PC-3 (cell line): ENCODE results near the gene ZNF516. TPM values are rescaled to one million over a fixed set of nuclear protein-coding genes. Genes with fewer than 3 reads are reported as not detected.

Source experiments
- ATAC-seq: fragments of 200-7000 bp; cut with Tn5 transposase; 2 replicates; pipeline ENCODE4 v1.9.1; 2020; ENCODE audit warnings: mild to moderate bottlenecking, moderate library complexity
- BruUV-seq: library from RNA; stranded (reverse); fragments of 400-500 nt; replicated peaks from 2 replicates; lab custom pipeline; 2021; lab: Mats Ljungman, UMichigan
- CTCF ChIA-PET: fragments of 300-600 bp; sonication (Branson Sonifier 250); formaldehyde crosslinking; loops from one replicate; lab custom pipeline; 2022; ENCODE audit warnings: antibody characterized with exemption; lab: Charles Lee
- POLR2A ChIA-PET: fragments of 300-600 bp; sonication (Branson Sonifier 250); formaldehyde crosslinking; loops from one replicate; lab custom pipeline; 2022; ENCODE audit warnings: antibody characterized with exemption; ENCODE audit not compliant: unreplicated experiment; lab: Charles Lee
- DNase-seq: peaks from one replicate; pipeline ENCODE4 v3.0.0-alpha.2; 2015
- H2AFZ ChIP-seq: fragments of 300-600 bp; sonication (generic); 2 replicates; pipeline ENCODE4 v1.6.0; 2016; ENCODE audit warnings: antibody characterized with exemption, low read length
- H3F3A ChIP-seq: fragments of 300-600 bp; sonication (generic); one replicate; pipeline ENCODE4 v1.6.0; 2017; ENCODE audit warnings: antibody characterized with exemption, low read length, control low read depth, mild to moderate bottlenecking; ENCODE audit not compliant: unreplicated experiment
- H3K27ac ChIP-seq: fragments of 300-600 bp; sonication (generic); 2 replicates; pipeline ENCODE4 v1.5.1; 2016; ENCODE audit warnings: mild to moderate bottlenecking, low read length
- H3K27me3 ChIP-seq: fragments of 300-600 bp; sonication (generic); 2 replicates; pipeline ENCODE4 v1.6.1; 2016; ENCODE audit warnings: low read length, mixed read lengths
- H3K36me3 ChIP-seq: fragments of 300-600 bp; sonication (generic); 2 replicates; pipeline ENCODE4 v1.6.1; 2016; ENCODE audit warnings: low read depth, mixed run types, low read length, mixed read lengths
- H3K4me1 ChIP-seq: fragments of 300-600 bp; sonication (generic); 2 replicates; pipeline ENCODE4 v1.5.1; 2016; ENCODE audit warnings: low read length; ENCODE audit not compliant: insufficient read depth
- H3K4me2 ChIP-seq: fragments of 300-600 bp; sonication (generic); 2 replicates; pipeline ENCODE4 v1.6.0; 2016; ENCODE audit warnings: low read length
- H3K4me3 ChIP-seq: fragments of 300-600 bp; sonication (generic); 2 replicates; pipeline ENCODE4 v1.5.1; 2016; ENCODE audit warnings: mild to moderate bottlenecking, low read length, mixed read lengths
- H3K79me2 ChIP-seq: fragments of 300-600 bp; sonication (generic); 2 replicates; pipeline ENCODE4 v1.6.1; 2017; ENCODE audit warnings: low read length, mixed read lengths
- H3K9ac ChIP-seq: fragments of 300-600 bp; sonication (generic); 2 replicates; pipeline ENCODE4 v1.6.0; 2016; ENCODE audit warnings: mild to moderate bottlenecking, low read length
- H3K9me2 ChIP-seq: fragments of 300-600 bp; sonication (generic); replicated peaks from 2 replicates; pipeline ENCODE4 v1.6.1; 2016; ENCODE audit warnings: mixed run types, low read length, mixed read lengths
- H3K9me3 ChIP-seq: fragments of 300-600 bp; sonication (generic); 2 replicates; pipeline ENCODE4 v1.6.1; 2016; ENCODE audit warnings: low read length, mixed read lengths
- H4K20me1 ChIP-seq: fragments of 300-600 bp; sonication (generic); 2 replicates; pipeline ENCODE4 v1.6.1; 2016; ENCODE audit warnings: low read length, mixed read lengths
- EZH2 ChIP-seq: fragments of 300-600 bp; sonication (generic); IDR thresholded peaks from one replicate; pipeline ENCODE4 v1.6.1; 2017; ENCODE audit warnings: antibody characterized with exemption, mild to moderate bottlenecking, low read length; ENCODE audit not compliant: unreplicated experiment
- EZH2phosphoT487 ChIP-seq: fragments of 300-600 bp; sonication (generic); IDR thresholded peaks from 2 replicates; pipeline ENCODE4 v1.6.1; 2018; ENCODE audit warnings: mild to moderate bottlenecking, antibody characterized with exemption, low read length, borderline replicate concordance
- intact Hi-C: fragments of 100-400 bp; cut with micrococcal nuclease; formaldehyde crosslinking; loops from 2 replicates; pipeline ENCODE4 v1.9.0; 2023
- total RNA-seq: library from RNA; depleted of rRNA; stranded (reverse); fragments of >200 nt; gene quantifications from 2 replicates; pipeline ENCODE4 v1.2.3, GENCODE V29; 2014
- TF ChIP-seq, protein P1 (sequence below): fragments of 300-600 bp; sonication (generic); conservative IDR thresholded peaks from 2 replicates; pipeline ENCODE4 v1.5.1; 2017; ENCODE audit warnings: antibody characterized with exemption, low read depth, mild to moderate bottlenecking, low read length

ZNF516 gene
- total RNA-seq, 1 experiment from 2014 or later, result 4.0 TPM

DNA sequence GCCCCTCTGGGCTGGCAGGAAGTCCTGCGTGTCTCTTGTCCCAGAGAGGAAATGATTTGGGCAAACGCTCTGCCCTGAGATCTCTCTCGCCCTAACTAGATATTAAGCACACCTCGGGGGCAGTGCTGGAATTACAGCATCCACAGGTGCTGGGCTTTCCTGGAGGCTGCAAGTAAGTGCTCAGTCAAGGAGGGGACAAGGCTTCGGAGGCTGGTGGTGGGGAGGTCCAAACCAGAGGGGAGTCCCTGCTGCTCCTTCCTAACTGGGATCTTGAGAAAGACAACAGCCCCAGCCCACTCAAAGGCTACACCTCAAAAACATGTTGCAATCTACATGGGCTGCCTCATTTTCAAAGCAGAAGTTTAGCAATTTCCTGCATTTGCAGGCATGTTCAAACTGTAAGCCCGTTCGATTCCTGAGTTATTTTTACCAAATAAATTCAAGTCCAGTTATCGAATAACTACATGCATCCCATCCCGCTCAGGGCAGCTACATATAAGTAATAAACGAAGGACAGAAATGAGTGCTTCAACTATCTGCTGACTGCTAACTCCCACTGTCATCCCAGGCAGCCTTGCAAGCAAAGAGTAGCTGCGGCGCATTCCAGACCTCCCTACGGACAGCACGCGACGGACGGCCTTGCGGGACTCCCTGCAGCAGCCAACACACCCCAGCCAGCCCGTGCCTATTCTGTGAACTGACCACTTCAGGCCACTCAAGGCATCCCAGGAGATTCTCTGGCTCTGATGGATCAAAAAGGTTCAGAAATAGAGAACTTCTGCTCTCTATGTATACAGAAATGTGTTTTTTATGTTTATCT is 27.5 kb downstream of the ZNF516 start:
- H3K9me3 ChIP-seq, result no peaks in the 10 kb centered on the region
- ChIA-PET POLR2A (no interaction called here), CTCF (no interaction called here)
- no peak overlapping the region for H3K4me2 ChIP-seq
- no peak overlapping the region for H2AFZ ChIP-seq
- H3K36me3 ChIP-seq, result no peaks in the 10 kb centered on the region
- DNase-seq (no peak), ATAC-seq (no peak)
- H3K9ac ChIP-seq, result no peak overlapping the region
- no peaks in the 10 kb centered on the region for H3K9me2 ChIP-seq
- H3K27me3 ChIP-seq, result peaks cover 75% of the 10 kb centered on the region
- no peaks in the 10 kb centered on the region for H3F3A ChIP-seq
- H3K27ac ChIP-seq, result no peak overlapping the region
- H3K4me1 ChIP-seq, result no peaks in the 10 kb centered on the region
- intact Hi-C loops, result no loop called here
- no peaks in the 10 kb centered on the region for H3K79me2 ChIP-seq
- H3K4me3 ChIP-seq, result no peak overlapping the region
- no TSS peak for BruUV-seq
- TF ChIP-seq EZH2phosphoT487 (no peak), EZH2 (no peak)
- TF ChIP-seq, protein P1, sequence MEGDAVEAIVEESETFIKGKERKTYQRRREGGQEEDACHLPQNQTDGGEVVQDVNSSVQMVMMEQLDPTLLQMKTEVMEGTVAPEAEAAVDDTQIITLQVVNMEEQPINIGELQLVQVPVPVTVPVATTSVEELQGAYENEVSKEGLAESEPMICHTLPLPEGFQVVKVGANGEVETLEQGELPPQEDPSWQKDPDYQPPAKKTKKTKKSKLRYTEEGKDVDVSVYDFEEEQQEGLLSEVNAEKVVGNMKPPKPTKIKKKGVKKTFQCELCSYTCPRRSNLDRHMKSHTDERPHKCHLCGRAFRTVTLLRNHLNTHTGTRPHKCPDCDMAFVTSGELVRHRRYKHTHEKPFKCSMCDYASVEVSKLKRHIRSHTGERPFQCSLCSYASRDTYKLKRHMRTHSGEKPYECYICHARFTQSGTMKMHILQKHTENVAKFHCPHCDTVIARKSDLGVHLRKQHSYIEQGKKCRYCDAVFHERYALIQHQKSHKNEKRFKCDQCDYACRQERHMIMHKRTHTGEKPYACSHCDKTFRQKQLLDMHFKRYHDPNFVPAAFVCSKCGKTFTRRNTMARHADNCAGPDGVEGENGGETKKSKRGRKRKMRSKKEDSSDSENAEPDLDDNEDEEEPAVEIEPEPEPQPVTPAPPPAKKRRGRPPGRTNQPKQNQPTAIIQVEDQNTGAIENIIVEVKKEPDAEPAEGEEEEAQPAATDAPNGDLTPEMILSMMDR, result no peak
- H4K20me1 ChIP-seq, result no peaks in the 10 kb centered on the region

DNA sequence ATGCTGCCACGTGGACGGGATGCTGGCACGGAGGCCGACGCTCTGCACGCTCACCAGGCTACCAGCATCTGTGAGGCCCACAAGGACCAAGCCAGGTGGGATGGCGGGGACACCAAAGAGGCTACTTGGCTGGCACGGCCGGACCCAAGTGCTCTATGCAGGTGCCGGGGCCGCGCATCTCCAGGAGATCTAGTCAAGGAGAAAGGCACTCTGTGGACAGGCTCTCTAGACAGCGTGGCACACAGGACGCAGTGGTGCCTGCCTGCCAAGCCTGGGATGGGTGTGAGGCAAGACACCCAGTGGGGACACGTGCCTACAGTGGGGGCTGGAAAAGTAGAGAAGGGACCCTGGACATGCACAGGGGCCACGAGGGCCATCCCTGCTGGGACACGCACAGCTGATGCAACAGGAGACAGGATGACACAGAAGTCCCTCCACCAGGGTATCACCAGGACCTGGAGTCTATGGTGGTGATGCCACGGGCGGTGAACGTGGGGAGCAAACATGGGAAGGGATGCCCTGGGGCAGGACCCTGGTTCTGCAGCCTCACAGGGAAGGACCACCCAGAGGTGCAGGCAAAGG is 28.5 kb downstream of the ZNF516 start:
- H3K4me2 ChIP-seq, result no peak overlapping the region
- H3K27me3 ChIP-seq, result peaks cover 67% of the 10 kb centered on the region
- no peaks in the 10 kb centered on the region for H3K9me2 ChIP-seq
- H3K36me3 ChIP-seq, result no peaks in the 10 kb centered on the region
- H3K4me3 ChIP-seq, result no peak overlapping the region
- no peak overlapping the region for H3K9ac ChIP-seq
- no peaks in the 10 kb centered on the region for H3F3A ChIP-seq
- intact Hi-C loops, result no loop called here
- no peaks in the 10 kb centered on the region for H4K20me1 ChIP-seq
- ATAC-seq (no peak), DNase-seq (no peak)
- no TSS peak for BruUV-seq
- no peaks in the 10 kb centered on the region for H3K4me1 ChIP-seq
- no peak for TF ChIP-seq EZH2
- TF ChIP-seq, protein P1, result no peak
- TF ChIP-seq EZH2phosphoT487, result no peak
- no peak overlapping the region for H3K27ac ChIP-seq
- H3K79me2 ChIP-seq, result no peaks in the 10 kb centered on the region
- CTCF ChIA-PET, result no interaction called here
- POLR2A ChIA-PET, result no interaction called here
- H3K9me3 ChIP-seq, result no peaks in the 10 kb centered on the region
- H2AFZ ChIP-seq, result no peak overlapping the region
